VCaP (cell line): ENCODE results near the gene COL12A1.
A peak's percentile ranks its signal among the peaks of the same experiment; 100 is the strongest.

Experiments used
- H3K27ac ChIP-seq: fragments of 450-650 bp; 2 replicates; pipeline ENCODE4 v1.5.1; 2017
- CTCF ChIP-seq: fragments of 450-650 bp; conservative IDR thresholded peaks from 2 replicates; pipeline ENCODE4 v1.5.1; 2017; ENCODE audit warnings: mild to moderate bottlenecking, moderate library complexity

The COL12A1 gene

GRCh38 chr6:75211920-75212590 is 6.2 kb upstream of the COL12A1 start:
- no peak overlapping the region for H3K27ac ChIP-seq
- TF ChIP-seq CTCF = no peak

GRCh38 chr6:75210885-75211739 is 5.3 kb upstream of the COL12A1 start:
- H3K27ac ChIP-seq = no peak overlapping the region
- peak; percentile 82 for TF ChIP-seq CTCF

- peak; percentile 54 for TF ChIP-seq CTCF
- H3K27ac ChIP-seq = no peak overlapping the region
Observed at GRCh38 chr6:75209184-75209723, 3.4 kb upstream of the COL12A1 start.

GRCh38 chr6:75208298-75209183 is 2.7 kb upstream of the COL12A1 start:
- no peak overlapping the region for H3K27ac ChIP-seq
- TF ChIP-seq CTCF = peak; percentile 83

GRCh38 chr6:75206576-75207342 is 906 bp upstream of the COL12A1 start:
- no peak overlapping the region for H3K27ac ChIP-seq
- TF ChIP-seq CTCF = no peak

- H3K27ac ChIP-seq = no peak overlapping the region
- TF ChIP-seq CTCF = no peak
Observed at GRCh38 chr6:75204959-75205775, 686 bp downstream of the COL12A1 start.
